T-helper 1 cell (primary cell): Measurements from ENCODE around the gene APH1A.
"Not testable (repeated sequence)": the region's sequence is repeated elsewhere in the genome, so short reads cannot be mapped to it uniquely, and the experiment has no call there.

Source experiments
- DNase-seq, 5 donors: peaks; one replicate each; pipeline ENCODE4 v3.0.0-alpha.2; 2012 to 2020

Gene APH1A

GRCh38 chr1:150233359-150234308, 35.2 kb downstream of the APH1A start:
- peak in 1 of 5 donors; percentile 48 for DNase-seq

GRCh38 chr1:150232921-150233320, 35.9 kb downstream of the APH1A start:
- DNase-seq = not testable (repeated sequence)

GRCh38 chr1:150228246-150228645, 40.6 kb downstream of the APH1A start:
- DNase-seq = not testable (repeated sequence)

- DNase-seq = no peak
These were observed 41.6 kb downstream of the APH1A start for GRCh38 chr1:150227228-150227627.

GRCh38 chr1:150226486-150226885, 42.3 kb downstream of the APH1A start:
- no peak for DNase-seq

- no peak for DNase-seq
These were observed 43.3 kb downstream of the APH1A start for GRCh38 chr1:150225546-150225945.

GRCh38 chr1:150224983-150225382, 43.8 kb downstream of the APH1A start:
- no peak for DNase-seq

- peak in 1 of 5 donors; percentile 12 for DNase-seq
These were observed 47.3 kb downstream of the APH1A start for GRCh38 chr1:150221552-150221951.

- DNase-seq = not testable (repeated sequence)
These were observed 53.0 kb downstream of the APH1A start for GRCh38 chr1:150215855-150216254.
